Liver (tissue), 3 donors: ENCODE data around the gene GHR.

Experiments
- ATF3 ChIP-seq: IDR thresholded peaks from 2 replicates; pipeline ENCODE4 v1.6.1; 2016; ENCODE audit warnings: antibody characterized with exemption
- FOXA1 ChIP-seq: IDR thresholded peaks from 2 replicates; pipeline ENCODE4 v1.6.1; 2016; ENCODE audit warnings: antibody characterized with exemption
- GABPA ChIP-seq, 2 donors: IDR thresholded peaks in 1 of 2; conservative IDR thresholded peaks in 1 of 2; 2 replicates each; pipeline ENCODE4 v1.6.1; 2016; ENCODE audit warnings: antibody characterized with exemption in 2 of 2, mild to moderate bottlenecking in 1 of 2, moderate library complexity in 1 of 2
- JUND ChIP-seq, 2 donors: IDR thresholded peaks; 2 replicates each; pipeline ENCODE4 v1.6.1; 2016; ENCODE audit warnings: antibody characterized with exemption in 2 of 2
- REST ChIP-seq: IDR thresholded peaks from 2 replicates; pipeline ENCODE4 v1.6.1; 2016; ENCODE audit warnings: antibody characterized with exemption, mild to moderate bottlenecking
- RXRA ChIP-seq, 2 donors: IDR thresholded peaks; 2 replicates each; pipeline ENCODE4 v1.6.1; 2017 to 2018; ENCODE audit warnings: antibody characterized with exemption in 2 of 2, mild to moderate bottlenecking in 1 of 2
- SP1 ChIP-seq: IDR thresholded peaks from 2 replicates; pipeline ENCODE4 v1.6.1; 2018; ENCODE audit warnings: antibody characterized with exemption, mild to moderate bottlenecking
- TAF1 ChIP-seq: conservative IDR thresholded peaks from 2 replicates; pipeline ENCODE4 v1.6.1; 2016; ENCODE audit warnings: antibody characterized with exemption, mild to moderate bottlenecking
- YY1 ChIP-seq: IDR thresholded peaks from 2 replicates; pipeline ENCODE4 v1.6.1; 2016; ENCODE audit warnings: antibody characterized with exemption, mild to moderate bottlenecking
- ZBTB33 ChIP-seq: IDR thresholded peaks from 2 replicates; pipeline ENCODE4 v1.6.1; 2016; ENCODE audit warnings: antibody characterized with exemption
- TF ChIP-seq, protein P1 (sequence below): fragments of 150-350 bp; IDR thresholded peaks from 2 replicates; pipeline ENCODE4 v1.5.1; 2017; ENCODE audit warnings: improper control_type of control experiment, low read depth, low read length; ENCODE audit not compliant: missing input control
- TF ChIP-seq, protein P2 (sequence below): IDR thresholded peaks from 2 replicates; pipeline ENCODE4 v1.6.1; 2016; ENCODE audit warnings: antibody characterized with exemption
- donor health status: healthy.
- donor health status: healthy.

DNA sequence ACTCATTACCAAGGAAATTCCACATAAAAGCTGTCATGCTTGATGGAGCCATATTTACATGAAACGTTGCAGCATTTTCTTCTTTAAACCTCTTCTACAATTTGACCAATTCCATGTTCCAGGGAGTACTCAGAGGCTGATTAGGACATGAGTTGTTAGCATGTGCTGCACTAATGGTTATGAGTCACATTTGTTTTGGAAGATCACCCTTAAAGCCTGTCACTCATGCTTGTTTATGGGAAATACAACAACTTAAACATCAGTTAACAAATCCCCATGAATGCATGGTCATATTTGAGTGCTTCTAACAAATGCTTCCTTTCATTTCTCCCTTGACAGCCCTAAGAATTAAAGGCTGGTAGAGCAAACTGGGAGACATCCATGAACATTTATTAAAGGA is 156.1 kb downstream of the GHR start:
- TF ChIP-seq, protein P1, sequence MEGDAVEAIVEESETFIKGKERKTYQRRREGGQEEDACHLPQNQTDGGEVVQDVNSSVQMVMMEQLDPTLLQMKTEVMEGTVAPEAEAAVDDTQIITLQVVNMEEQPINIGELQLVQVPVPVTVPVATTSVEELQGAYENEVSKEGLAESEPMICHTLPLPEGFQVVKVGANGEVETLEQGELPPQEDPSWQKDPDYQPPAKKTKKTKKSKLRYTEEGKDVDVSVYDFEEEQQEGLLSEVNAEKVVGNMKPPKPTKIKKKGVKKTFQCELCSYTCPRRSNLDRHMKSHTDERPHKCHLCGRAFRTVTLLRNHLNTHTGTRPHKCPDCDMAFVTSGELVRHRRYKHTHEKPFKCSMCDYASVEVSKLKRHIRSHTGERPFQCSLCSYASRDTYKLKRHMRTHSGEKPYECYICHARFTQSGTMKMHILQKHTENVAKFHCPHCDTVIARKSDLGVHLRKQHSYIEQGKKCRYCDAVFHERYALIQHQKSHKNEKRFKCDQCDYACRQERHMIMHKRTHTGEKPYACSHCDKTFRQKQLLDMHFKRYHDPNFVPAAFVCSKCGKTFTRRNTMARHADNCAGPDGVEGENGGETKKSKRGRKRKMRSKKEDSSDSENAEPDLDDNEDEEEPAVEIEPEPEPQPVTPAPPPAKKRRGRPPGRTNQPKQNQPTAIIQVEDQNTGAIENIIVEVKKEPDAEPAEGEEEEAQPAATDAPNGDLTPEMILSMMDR: no peak
- TF ChIP-seq YY1 (no peak), JUND (IDR thresholded peaks at IDR 0.05) (peak in 1 of 2 donors; percentile 14), SP1 (no peak), ZBTB33 (no peak), TAF1 (no peak), GABPA (IDR thresholded peaks at IDR 0.05 in 1 of 2, conservative IDR thresholded peaks at IDR 0.05 in 1 of 2) (no peak), REST (no peak), RXRA (IDR thresholded peaks at IDR 0.05) (peak in 1 of 2 donors; percentile 27), ATF3 (no peak), FOXA1 (no peak)
- TF ChIP-seq, protein P2, sequence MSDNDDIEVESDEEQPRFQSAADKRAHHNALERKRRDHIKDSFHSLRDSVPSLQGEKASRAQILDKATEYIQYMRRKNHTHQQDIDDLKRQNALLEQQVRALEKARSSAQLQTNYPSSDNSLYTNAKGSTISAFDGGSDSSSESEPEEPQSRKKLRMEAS: peak; percentile 27
